EH (cell line): ENCODE results near the gene LRRC9.
"Not testable (repeated sequence)": the region's sequence is repeated elsewhere in the genome, so short reads cannot be mapped to it uniquely, and the experiment has no call there.

Experiments used
- DNase-seq: peaks from one replicate; pipeline ENCODE4 v3.0.0-alpha.2; 2015; ENCODE audit warnings: low read depth

Gene LRRC9

DNA sequence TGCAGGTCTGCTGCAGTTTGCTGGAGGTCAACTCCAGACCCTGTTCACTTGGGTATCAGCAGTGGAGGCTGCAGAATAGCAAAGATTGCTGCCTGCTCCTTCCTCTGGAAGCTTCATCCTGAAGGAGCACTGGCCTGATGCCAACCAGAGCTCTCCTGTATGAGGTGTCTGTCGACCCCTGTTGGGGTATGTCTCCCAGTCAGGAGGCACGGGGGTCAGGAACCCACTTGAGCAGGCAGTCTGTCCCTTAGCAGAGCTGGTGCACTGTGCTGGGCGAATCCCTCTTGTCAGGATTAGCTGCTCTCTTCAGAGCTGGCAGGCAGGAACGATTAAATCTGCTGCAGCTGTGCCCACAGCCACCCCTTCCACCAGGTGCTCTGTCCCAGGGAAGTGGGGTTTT lies 37.9 kb downstream of the LRRC9 start:
- DNase-seq = not testable (repeated sequence)

GRCh38 chr14:59959668-59960067 lies 39.7 kb downstream of the LRRC9 start:
- no peak for DNase-seq

DNA sequence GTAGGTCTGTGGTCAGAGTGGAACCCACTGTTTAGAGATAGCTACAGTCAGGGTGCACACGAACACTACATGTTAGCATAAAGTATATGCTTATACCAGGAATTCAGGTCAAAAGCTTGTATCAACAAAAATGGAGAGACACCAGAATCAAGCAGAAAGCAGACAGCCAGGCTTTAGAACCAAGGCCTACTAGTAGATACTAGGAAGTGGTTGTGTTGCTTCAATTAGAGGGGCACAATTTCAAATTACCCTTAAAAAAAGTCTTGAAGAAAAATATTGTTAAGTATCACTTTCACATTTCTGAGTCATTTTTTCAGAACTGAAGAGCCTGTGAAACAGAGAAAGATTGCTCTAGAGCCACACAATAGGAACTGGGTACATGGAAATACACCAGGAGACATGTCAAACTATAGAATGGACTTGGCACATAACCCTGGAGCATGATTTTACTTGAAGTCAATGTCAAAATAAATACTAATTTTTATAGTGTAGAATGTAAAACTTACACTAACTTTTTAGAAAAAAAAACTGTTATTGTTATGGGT lies 41.6 kb downstream of the LRRC9 start:
- no peak for DNase-seq

- peak; percentile 4 for DNase-seq
Measured at GRCh38 chr14:59964251-59965007, 44.5 kb downstream of the LRRC9 start.

DNA sequence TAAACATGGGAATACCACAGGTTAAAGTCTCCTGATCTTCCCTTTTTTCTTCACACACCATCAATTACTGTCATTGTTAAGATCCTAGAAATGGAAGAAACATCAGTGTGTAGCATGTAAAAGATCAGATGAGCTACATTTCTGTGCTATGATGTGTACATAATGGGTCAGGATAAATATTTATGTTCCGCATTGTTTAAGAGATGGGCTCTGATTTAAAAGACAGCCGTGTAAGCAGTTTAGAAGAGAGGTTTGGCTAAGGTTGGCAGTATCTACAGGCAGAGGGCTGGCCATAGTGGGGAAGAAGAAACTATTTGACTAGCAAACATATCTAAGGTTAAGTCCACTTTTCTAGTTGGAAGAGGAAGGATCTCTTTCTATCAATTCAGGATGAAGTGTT lies 49.4 kb downstream of the LRRC9 start:
- DNase-seq = peak; percentile 53

GRCh38 chr14:59981564-59981963 lies 61.6 kb downstream of the LRRC9 start:
- DNase-seq = no peak

DNA sequence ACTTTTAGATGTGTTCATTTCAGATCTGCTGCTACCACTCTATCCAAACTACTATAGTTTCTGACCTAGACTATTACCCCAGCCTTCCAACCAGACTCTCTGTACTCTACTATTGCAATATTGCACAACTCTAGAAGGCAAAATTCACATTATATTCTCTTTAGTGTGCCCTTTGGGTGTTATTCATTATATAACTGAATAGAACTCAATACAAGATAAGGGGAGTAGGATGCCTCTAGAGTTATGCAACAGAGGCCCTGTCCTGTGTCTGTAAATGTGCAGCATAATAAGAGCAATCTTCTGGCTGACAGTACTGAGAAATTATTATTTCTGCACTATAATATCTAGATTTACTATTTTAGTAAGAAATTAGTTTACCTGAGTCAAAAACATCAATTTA lies 63.1 kb downstream of the LRRC9 start:
- no peak for DNase-seq

DNA sequence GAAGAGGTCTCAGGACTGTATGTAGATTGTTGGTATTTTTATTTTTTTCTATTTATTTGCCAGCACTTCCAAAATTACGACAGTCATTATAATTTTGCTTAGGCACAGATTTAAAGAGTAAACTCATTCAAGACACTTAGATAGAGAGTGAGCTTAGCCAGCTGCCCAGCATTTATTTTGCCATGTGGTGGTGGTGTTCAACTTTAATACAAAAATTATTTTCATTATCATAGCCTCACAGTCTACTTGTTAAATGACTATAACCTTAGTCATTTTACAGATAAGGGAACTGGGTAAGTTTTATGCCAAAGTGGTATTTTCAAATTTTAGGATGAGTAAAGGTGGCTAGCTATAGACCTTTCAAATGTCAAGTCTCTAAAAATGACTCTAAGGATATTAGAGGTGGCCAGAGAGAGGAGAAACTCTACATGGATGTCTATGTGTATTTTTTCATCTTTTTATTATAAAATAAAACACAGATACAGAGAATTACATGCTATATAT lies 66.7 kb downstream of the LRRC9 start:
- no peak for DNase-seq

DNA sequence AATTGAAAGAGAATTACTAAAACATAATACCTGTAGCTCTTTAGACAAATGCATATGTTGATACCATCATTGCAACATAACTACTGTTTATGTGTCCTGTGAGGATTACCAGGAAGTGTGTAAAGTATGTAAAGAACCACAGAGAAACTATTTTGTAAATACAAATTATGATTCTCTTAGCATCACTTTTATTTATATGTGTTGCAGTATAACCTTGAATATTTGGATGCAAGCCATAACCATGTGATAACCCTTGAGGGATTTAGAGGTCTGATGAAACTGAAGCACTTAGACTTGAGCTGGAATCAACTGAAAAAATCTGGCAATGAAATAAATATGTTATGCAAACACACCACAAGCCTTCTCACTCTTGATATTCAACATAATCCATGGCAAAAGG lies 77.5 kb downstream of the LRRC9 start:
- no peak for DNase-seq

DNA sequence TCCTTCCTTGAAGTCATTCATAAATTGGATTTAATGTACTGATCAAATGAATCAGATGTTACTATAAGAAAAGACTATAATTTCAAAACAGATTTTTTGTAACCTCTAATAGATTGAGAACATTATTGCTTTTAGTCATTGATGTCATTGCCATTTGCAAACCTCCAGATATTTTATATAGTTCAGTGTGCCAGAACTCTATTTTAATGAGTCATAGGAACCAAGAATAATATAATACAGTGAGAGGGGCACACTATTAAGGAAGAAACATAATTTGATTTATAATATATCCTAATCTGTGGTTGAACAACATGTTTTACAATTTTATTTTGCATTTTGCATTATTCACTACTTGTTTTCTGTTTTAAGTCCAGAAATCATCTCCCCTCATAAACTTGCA lies 78.0 kb downstream of the LRRC9 start:
- DNase-seq = no peak

- no peak for DNase-seq
Measured at GRCh38 chr14:59998564-59998963, 78.6 kb downstream of the LRRC9 start.

- DNase-seq = no peak
Measured at GRCh38 chr14:60002819-60003492, 83.0 kb downstream of the LRRC9 start.

DNA sequence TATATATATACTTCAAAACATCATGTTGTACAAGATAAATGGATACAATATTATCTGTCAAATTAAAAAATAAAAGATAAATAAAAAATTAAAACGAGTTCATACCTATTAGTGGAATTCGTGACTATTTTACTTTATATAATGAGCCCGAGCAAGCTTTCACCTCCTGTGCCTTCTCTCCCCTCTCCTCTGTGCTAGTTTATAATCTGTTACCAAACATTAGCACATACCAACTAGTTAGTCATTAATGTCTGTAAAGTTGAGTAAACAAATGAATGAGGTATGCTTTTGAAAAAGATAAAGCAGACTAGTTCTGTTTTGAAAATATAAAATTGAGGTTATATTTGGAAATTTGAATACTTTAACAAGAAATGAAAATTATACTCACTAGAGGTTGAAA lies 84.0 kb downstream of the LRRC9 start:
- no peak for DNase-seq

GRCh38 chr14:60008042-60008441 lies 88.1 kb downstream of the LRRC9 start:
- peak; percentile 1 for DNase-seq

- not testable (repeated sequence) for DNase-seq
Measured at GRCh38 chr14:60010263-60010662, 90.3 kb downstream of the LRRC9 start.

GRCh38 chr14:60014402-60014801 lies 94.5 kb downstream of the LRRC9 start:
- no peak for DNase-seq

GRCh38 chr14:60021619-60022018 lies 101.7 kb downstream of the LRRC9 start:
- no peak for DNase-seq

GRCh38 chr14:60025571-60025970 lies 105.6 kb downstream of the LRRC9 start:
- DNase-seq = no peak

GRCh38 chr14:60035177-60035576 lies 115.2 kb downstream of the LRRC9 start:
- no peak for DNase-seq

DNA sequence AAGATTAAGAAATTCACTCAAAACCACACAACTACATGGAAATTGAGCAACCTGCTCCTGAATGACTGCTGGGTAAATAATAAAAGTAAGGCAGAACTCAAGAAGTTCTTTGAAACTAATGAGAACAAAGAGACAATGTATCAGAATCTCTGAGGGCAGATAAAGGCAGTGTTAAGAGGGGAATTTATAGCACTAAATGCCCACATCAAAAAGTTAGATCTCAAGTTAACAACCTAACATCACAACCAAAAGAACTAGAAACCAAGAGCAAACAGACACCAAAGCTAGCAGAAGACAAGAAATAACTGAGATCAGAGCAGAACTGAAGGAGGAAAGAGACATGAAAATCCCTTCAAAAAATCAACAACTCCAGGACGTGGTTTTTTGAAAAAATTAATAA lies 128.0 kb downstream of the LRRC9 start:
- not testable (repeated sequence) for DNase-seq

- DNase-seq = peak; percentile 30
Measured at GRCh38 chr14:60051721-60052221, 131.8 kb downstream of the LRRC9 start.

DNA sequence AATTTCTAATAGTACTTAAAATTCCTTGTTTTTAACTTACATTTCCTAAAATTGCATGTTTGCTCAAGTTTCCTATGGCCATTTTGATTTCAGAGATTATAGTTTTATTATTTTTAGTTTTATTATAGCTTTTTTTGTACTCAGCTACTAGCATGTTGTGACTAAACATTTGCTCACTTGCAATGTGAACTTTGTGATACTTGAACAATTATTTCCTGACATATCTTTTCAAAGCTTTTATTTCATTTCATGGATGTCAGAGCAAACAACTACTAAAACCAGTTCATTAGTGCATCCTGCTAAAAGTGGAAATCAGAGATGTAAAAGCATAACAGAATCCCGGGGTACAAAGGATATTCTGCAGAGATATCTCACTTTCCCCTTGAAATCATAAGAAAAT lies 138.1 kb downstream of the LRRC9 start:
- DNase-seq = no peak

- DNase-seq = peak; percentile 8
Measured at GRCh38 chr14:60061371-60061770, 141.4 kb downstream of the LRRC9 start.
